ENCODE data around the gene MAD1L1. TPM values are rescaled to one million over a fixed set of nuclear protein-coding genes. Genes with fewer than 3 reads are reported as not detected.
"Not testable (repeated sequence)": the region's sequence is repeated elsewhere in the genome, so short reads cannot be mapped to it uniquely, and the experiment has no call there.

Gene MAD1L1
- total and polyA plus RNA-seq, 2 of the 4 experiments (the other 2 are of a cell fraction), result 29.0 to 40.9 TPM

DNA sequence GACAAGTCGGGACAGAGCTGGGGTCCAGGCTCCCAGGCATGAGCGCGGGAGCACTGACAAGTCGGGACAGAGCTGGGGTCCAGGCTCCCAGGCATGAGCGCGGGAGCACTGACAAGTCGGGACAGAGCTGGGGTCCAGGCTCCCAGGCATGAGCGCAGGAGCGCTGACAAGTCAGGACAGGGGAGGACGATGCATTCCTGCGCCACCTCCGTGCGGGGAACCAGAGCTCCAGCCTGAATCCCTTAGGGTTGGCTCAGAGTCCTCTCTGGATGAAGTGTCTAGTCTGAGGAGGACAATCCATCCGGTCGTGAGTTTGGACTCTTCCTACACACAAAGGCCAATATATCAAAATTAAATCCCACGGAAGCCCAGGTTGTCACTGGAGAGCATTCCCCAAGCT is 196.5 kb downstream of the MAD1L1 start:
- H3K9me3 ChIP-seq (ENCODE audit: control insufficient read depth, insufficient read depth, low read length); H2AK5ac ChIP-seq (ENCODE audit: low read depth, low read length); POLR2A ChIA-PET (ENCODE audit: unreplicated experiment); H3K4ac ChIP-seq (ENCODE audit: low read depth, low read length); dilution Hi-C loops (cut with HindIII; ENCODE audit: low sequenced_read_pairs, unreplicated experiment); H3K4me3 ChIP-seq (ENCODE audit: insufficient read depth, low read depth, low read length); H2AFZ ChIP-seq (replicated peaks; ENCODE audit: low read length, poor library complexity); H4K5ac ChIP-seq (ENCODE audit: low read depth, low read length); H4K20me1 ChIP-seq (ENCODE audit: insufficient read depth, low read length); H3K27me3 ChIP-seq (ENCODE audit: control insufficient read depth, insufficient read depth, low read length); ATAC-seq (ENCODE audit: low read depth); H2BK5ac ChIP-seq (ENCODE audit: low read depth, low read length, poor library complexity, severe bottlenecking); H4K91ac ChIP-seq (ENCODE audit: insufficient read depth, low read depth, low read length); H2BK120ac ChIP-seq (ENCODE audit: low read depth, low read length); H3K56ac ChIP-seq (ENCODE audit: extremely low read depth, insufficient read depth, low read length); H3K14ac ChIP-seq (replicated peaks; ENCODE audit: low read depth, low read length); BruUV-seq (replicated peaks); in situ Hi-C loops (cut with MboI; ENCODE audit: low sequenced_read_pairs); H3K27ac ChIP-seq (ENCODE audit: insufficient read depth, low read length); H2BK15ac ChIP-seq (ENCODE audit: low read depth, low read length); CTCF ChIA-PET; H4K8ac ChIP-seq (ENCODE audit: low read depth in 2 of 2, low read length in 2 of 2); H3K4me2 ChIP-seq (ENCODE audit: low read depth, low read length); H2AK9ac ChIP-seq (replicated peaks; ENCODE audit: low read depth, low read length, poor library complexity); H3K23ac ChIP-seq (ENCODE audit: low read depth, low read length); H3K36me3 ChIP-seq (ENCODE audit: control insufficient read depth, insufficient read depth, low read length); H2BK20ac ChIP-seq (ENCODE audit: low read depth, low read length); H3K9ac ChIP-seq (ENCODE audit: low read depth, low read length); H3K18ac ChIP-seq (ENCODE audit: low read depth, low read length); DNase-seq: not testable (repeated sequence)
- Histone ChIP-seq H3K4me1 (ENCODE audit: control insufficient read depth, insufficient read depth, low read length) (peaks cover 14% of the 10 kb centered on the region), H3K79me1 (ENCODE audit: low read depth in 1 of 2, low read length in 2 of 2) (peaks cover 5 to 33% of the 10 kb centered on the region in 2 experiments; a peak in 3 of 4 replicates), H3K9me1 (ENCODE audit: insufficient read depth, low read length) (peaks cover 10% of the 10 kb centered on the region)
- intact Hi-C loops (cut with micrococcal nuclease), result loop anchor here (5.0 kb wide), 1 partner anchor 56 kb away; no protein-coding TSS in a partner anchor
- WGBS, 2 experiments (ENCODE audit: extremely low coverage in 2 of 2, insufficient read length in 1 of 2), result no CpG with 5 or more reads among the region's 16 CpGs
